Endodermal cell (in vitro differentiated cells): Measurements from ENCODE around the gene MEI4. TPM values are rescaled to one million over a fixed set of nuclear protein-coding genes. Genes with fewer than 3 reads are reported as not detected.

ENCODE experiments used
- DNase-seq: peaks from one replicate; pipeline ENCODE4 v3.0.0-alpha.2; 2017
- H3K27ac ChIP-seq: 2 replicates; pipeline ENCODE4 v1.5.1; 2013; ENCODE audit warnings: mild to moderate bottlenecking, low read depth, low read length, moderate library complexity
- H3K27me3 ChIP-seq: 2 replicates; pipeline ENCODE4 v1.6.1; 2013; ENCODE audit warnings: mild to moderate bottlenecking, low read length, moderate library complexity; ENCODE audit not compliant: insufficient read depth, control insufficient read depth, poor library complexity, severe bottlenecking
- H3K36me3 ChIP-seq: 2 replicates; pipeline ENCODE4 v1.7.0; 2013; ENCODE audit warnings: mild to moderate bottlenecking, low read length, moderate library complexity; ENCODE audit not compliant: control insufficient read depth, insufficient read depth
- H3K4me1 ChIP-seq: one replicate; pipeline ENCODE4 v1.7.0; 2013; ENCODE audit warnings: low read length; ENCODE audit not compliant: control insufficient read depth, insufficient read depth
- H3K4me3 ChIP-seq: 2 replicates; pipeline ENCODE4 v1.5.1; 2013; ENCODE audit warnings: mild to moderate bottlenecking, low read length, moderate library complexity
- H3K9ac ChIP-seq: 2 replicates; pipeline ENCODE4 v1.6.1; 2013; ENCODE audit warnings: mild to moderate bottlenecking, low read length, moderate library complexity; ENCODE audit not compliant: poor library complexity, severe bottlenecking; ENCODE audit errors: extremely low read depth
- H3K9me3 ChIP-seq: 2 replicates; pipeline ENCODE4 v1.6.1; 2013; ENCODE audit warnings: mild to moderate bottlenecking, low read length, moderate library complexity; ENCODE audit not compliant: control insufficient read depth
- H3K27ac Mint-ChIP-seq: 2 replicates; pipeline ENCODE4 v1.8.0; 2020; ENCODE audit warnings: mixed read lengths
- H3K27me3 Mint-ChIP-seq: 2 replicates; pipeline ENCODE4 v1.8.0; 2021; ENCODE audit warnings: mild to moderate bottlenecking, mixed read lengths; ENCODE audit not compliant: insufficient read depth
- H3K36me3 Mint-ChIP-seq: 2 replicates; pipeline ENCODE4 v1.8.0; 2020; ENCODE audit warnings: low read depth, mixed read lengths
- H3K4me1 Mint-ChIP-seq: 2 replicates; pipeline ENCODE4 v1.8.0; 2020; ENCODE audit warnings: mixed read lengths
- H3K4me3 Mint-ChIP-seq: 2 replicates; pipeline ENCODE4 v1.8.0; 2020; ENCODE audit warnings: mild to moderate bottlenecking, moderate library complexity, mixed read lengths
- H3K9me3 Mint-ChIP-seq: 2 replicates; pipeline ENCODE4 v1.8.0; 2020; ENCODE audit warnings: mild to moderate bottlenecking, mixed read lengths
- WGBS, 2 experiments: methylation state at CpG; one replicate each; pipeline versions ENCODE4 v1.1.5 to v1.1.7; 2013; ENCODE audit warnings: missing lambda C conversion rate in 2 of 2, mixed read lengths in 1 of 2; ENCODE audit not compliant: insufficient coverage in 1 of 2, insufficient read length in 1 of 2; 5-methylcytosine and 5-hydroxymethylcytosine counted together
- total RNA-seq, 2 donors: library from RNA; stranded (reverse); fragmentation: NEBNext Ultra II Directional in 1 of 2; extraction: Animal tissue kit (Norgen Biotek cat#: 25700) in 1 of 2; gene quantifications; 2 replicates in 1 of 2; 3 replicates in 1 of 2; pipeline ENCODE4 v1.2.1, GENCODE V29; 2021
- TF ChIP-seq, protein P1 (sequence below): fragments of 200-600 bp; sonication (generic); conservative IDR thresholded peaks from 2 replicates; pipeline ENCODE4 v1.5.0; 2021; ENCODE audit warnings: antibody characterized with exemption, mild to moderate bottlenecking

The MEI4 gene
- total RNA-seq, 2 donors from 2014 or later = 0.62 to 0.84 TPM

DNA sequence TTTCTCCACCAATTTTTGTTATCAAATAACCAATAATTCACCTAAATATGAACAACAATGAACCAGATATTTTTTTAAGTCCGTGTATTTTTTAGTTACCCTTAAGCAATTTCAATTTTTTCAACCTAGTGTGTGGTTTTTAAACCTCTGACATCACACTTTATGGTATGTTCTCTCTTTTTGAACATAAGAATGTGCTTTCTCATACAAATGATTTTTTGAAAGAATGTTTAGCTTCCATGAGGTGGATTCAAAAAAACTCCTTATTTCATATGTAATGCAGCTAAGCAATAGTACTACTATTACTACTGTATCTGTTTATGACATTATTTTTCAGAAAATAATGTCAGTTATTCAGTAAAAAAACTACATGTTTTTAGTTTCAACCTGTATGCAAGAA lies 19.4 kb upstream of the MEI4 start:
- Mint-ChIP-seq H3K4me3 (no peak overlapping the region), H3K27ac (no peak overlapping the region), H3K27me3 (no peaks in the 10 kb centered on the region), H3K9me3 (peaks cover 8% of the 10 kb centered on the region), H3K36me3 (peaks cover 2% of the 10 kb centered on the region), H3K4me1 (no peaks in the 10 kb centered on the region)
- Histone ChIP-seq H3K9ac (no peak overlapping the region), H3K4me1 (no peaks in the 10 kb centered on the region), H3K36me3 (no peaks in the 10 kb centered on the region), H3K27ac (no peak overlapping the region), H3K4me3 (no peak overlapping the region), H3K27me3 (no peaks in the 10 kb centered on the region), H3K9me3 (no peaks in the 10 kb centered on the region)
- TF ChIP-seq, protein P1, sequence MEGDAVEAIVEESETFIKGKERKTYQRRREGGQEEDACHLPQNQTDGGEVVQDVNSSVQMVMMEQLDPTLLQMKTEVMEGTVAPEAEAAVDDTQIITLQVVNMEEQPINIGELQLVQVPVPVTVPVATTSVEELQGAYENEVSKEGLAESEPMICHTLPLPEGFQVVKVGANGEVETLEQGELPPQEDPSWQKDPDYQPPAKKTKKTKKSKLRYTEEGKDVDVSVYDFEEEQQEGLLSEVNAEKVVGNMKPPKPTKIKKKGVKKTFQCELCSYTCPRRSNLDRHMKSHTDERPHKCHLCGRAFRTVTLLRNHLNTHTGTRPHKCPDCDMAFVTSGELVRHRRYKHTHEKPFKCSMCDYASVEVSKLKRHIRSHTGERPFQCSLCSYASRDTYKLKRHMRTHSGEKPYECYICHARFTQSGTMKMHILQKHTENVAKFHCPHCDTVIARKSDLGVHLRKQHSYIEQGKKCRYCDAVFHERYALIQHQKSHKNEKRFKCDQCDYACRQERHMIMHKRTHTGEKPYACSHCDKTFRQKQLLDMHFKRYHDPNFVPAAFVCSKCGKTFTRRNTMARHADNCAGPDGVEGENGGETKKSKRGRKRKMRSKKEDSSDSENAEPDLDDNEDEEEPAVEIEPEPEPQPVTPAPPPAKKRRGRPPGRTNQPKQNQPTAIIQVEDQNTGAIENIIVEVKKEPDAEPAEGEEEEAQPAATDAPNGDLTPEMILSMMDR = no peak
- no peak for DNase-seq
- WGBS, 2 experiments = 95% methylated on average over 1 of the region's 1 CpG; no CpG with 5 or more reads in 1 of the 2 experiments

DNA sequence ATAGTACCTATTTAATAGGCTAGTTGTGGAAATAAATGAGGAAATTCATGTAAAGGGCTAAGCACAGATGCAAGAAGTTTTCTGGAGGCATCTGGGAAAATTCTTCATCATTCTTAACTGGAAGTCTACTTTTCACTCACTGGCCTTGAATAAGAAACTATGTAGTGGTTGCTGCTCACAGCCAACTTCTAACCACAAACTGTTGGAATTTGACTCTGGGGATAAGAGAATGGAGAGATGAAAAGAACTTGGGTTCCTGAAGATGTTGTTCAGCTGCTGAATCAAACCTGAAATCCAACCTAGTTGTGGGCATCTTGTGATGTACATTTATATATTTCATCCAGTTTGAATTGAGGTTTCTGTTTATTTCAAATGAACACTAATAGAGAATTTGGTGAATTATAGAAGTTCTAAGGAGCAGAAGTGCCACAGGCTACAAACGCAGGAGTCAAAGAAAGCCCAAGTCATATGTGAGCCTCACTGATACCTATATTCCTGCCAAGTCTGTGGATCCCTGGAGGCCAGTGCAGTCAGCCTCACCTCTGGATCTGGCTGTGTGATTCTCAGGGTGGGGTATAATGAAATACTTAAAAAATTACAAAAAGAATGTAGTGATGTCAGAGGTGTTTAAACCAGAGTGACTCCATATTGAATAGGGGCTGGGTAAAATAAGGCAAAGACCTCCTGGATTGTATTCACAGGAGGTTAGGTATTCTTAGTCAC lies 18.7 kb upstream of the MEI4 start:
- H3K27ac ChIP-seq = no peak overlapping the region
- H3K4me3 Mint-ChIP-seq = no peak overlapping the region

DNA sequence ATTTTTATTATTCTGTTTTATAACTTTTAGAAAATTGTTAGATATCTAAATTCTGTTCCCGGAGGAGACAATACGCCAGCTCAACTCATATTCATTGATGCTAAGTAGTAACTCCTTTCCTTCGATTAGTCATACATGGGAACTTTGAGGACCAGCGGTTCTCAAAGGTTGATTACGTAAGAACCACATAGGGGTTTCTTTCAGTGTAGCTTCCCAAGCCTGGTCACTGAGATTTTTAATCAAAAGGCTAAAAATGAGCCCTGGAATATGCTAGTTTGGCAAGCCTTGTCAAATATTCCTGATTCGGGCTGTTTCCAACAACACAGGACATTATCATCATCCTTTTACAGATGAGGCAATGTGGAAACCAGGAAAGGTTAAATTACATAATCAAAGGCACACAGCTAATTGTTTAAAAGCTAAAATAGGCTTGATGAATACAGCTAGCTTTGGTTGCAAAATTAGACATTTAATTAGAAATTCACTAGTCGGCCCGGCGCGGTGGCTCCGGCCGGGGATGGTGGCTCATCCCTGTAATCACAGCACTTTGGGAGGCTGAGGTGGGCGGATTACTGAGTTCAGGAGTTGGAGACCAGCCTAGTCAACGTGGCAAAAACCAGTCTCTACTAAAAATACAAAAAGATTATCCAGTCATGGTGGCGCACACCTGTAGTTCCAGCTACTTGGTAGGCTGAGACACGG lies 14.6 kb upstream of the MEI4 start:
- Histone ChIP-seq H3K4me3 (no peak overlapping the region), H3K9me3 (no peaks in the 10 kb centered on the region), H3K4me1 (peaks cover 8% of the 10 kb centered on the region), H3K27me3 (no peaks in the 10 kb centered on the region), H3K9ac (no peak overlapping the region), H3K36me3 (no peaks in the 10 kb centered on the region), H3K27ac (no peak overlapping the region)
- Mint-ChIP-seq H3K9me3 (no peaks in the 10 kb centered on the region), H3K4me3 (no peak overlapping the region), H3K4me1 (peaks cover 22% of the 10 kb centered on the region), H3K27ac (no peak overlapping the region), H3K27me3 (no peaks in the 10 kb centered on the region), H3K36me3 (no peaks in the 10 kb centered on the region)
- TF ChIP-seq, protein P1 = no peak
- WGBS, 2 experiments = 95 to 97% methylated on average over 15 to 16 of the region's 16 CpGs
- no peak for DNase-seq

More for the DNA sequence above, 18.7 kb upstream of the MEI4 start:
- WGBS, 2 experiments = 91% methylated on average over 1 of the region's 1 CpG; no CpG with 5 or more reads in 1 of the 2 experiments
- no peak overlapping the region for H3K9ac ChIP-seq
- H3K4me1 Mint-ChIP-seq = no peaks in the 10 kb centered on the region
- no peak for DNase-seq
- no peaks in the 10 kb centered on the region for H3K27me3 Mint-ChIP-seq
- H3K4me1 ChIP-seq = no peaks in the 10 kb centered on the region
- TF ChIP-seq, protein P1 = no peak
- H3K36me3 ChIP-seq = no peaks in the 10 kb centered on the region
- H3K27me3 ChIP-seq = no peaks in the 10 kb centered on the region
- no peak overlapping the region for H3K4me3 ChIP-seq
- no peak overlapping the region for H3K27ac Mint-ChIP-seq
- H3K36me3 Mint-ChIP-seq = peaks cover 1% of the 10 kb centered on the region
- no peaks in the 10 kb centered on the region for H3K9me3 ChIP-seq
- H3K9me3 Mint-ChIP-seq = peaks cover under 1% of the 10 kb centered on the region
